ENCODE data around the gene NRK.
"Not testable (repeated sequence)": the region's sequence is repeated elsewhere in the genome, so short reads cannot be mapped to it uniquely, and the experiment has no call there.

NRK gene

GRCh38 chrX:105822138-105823091 lies at the start of gene NRK:
NRK (plus strand) TSS chrX:105822539; CDS start chrX:105822846, 307 bp downstream.
- DNase-seq (ENCODE audit: extremely low read depth in 1 of 2, low read depth in 1 of 2): no peak

- DNase-seq (ENCODE audit: extremely low read depth in 1 of 2, low read depth in 1 of 2): no peak
These were observed 48.5 kb upstream of the NRK start for GRCh38 chrX:105773801-105774200.

GRCh38 chrX:105775679-105776078 lies 46.7 kb upstream of the NRK start:
- no peak for DNase-seq (ENCODE audit: extremely low read depth in 1 of 2, low read depth in 1 of 2)

- DNase-seq (ENCODE audit: extremely low read depth in 1 of 2, low read depth in 1 of 2): no peak
These were observed 40.5 kb upstream of the NRK start for GRCh38 chrX:105781804-105782203.

- not testable (repeated sequence) for DNase-seq (ENCODE audit: extremely low read depth in 1 of 2, low read depth in 1 of 2)
These were observed 25.5 kb upstream of the NRK start for GRCh38 chrX:105796877-105797276.

- no peak for DNase-seq (ENCODE audit: extremely low read depth in 1 of 2, low read depth in 1 of 2)
These were observed 18.4 kb upstream of the NRK start for GRCh38 chrX:105803891-105804290.

- DNase-seq (ENCODE audit: extremely low read depth in 1 of 2, low read depth in 1 of 2): not testable (repeated sequence)
These were observed 16.7 kb upstream of the NRK start for GRCh38 chrX:105805655-105806054.

GRCh38 chrX:105816517-105816916 lies 5.8 kb upstream of the NRK start:
- DNase-seq (ENCODE audit: extremely low read depth in 1 of 2, low read depth in 1 of 2): no peak

- DNase-seq (ENCODE audit: extremely low read depth in 1 of 2, low read depth in 1 of 2): no peak
These were observed 2.1 kb upstream of the NRK start for GRCh38 chrX:105820247-105820646.

- DNase-seq (ENCODE audit: extremely low read depth in 1 of 2, low read depth in 1 of 2): no peak
These were observed 743 bp upstream of the NRK start for GRCh38 chrX:105821471-105822121.

- DNase-seq (ENCODE audit: extremely low read depth in 1 of 2, low read depth in 1 of 2): no peak
These were observed 735 bp downstream of the NRK start for GRCh38 chrX:105823092-105823455.

- DNase-seq (ENCODE audit: extremely low read depth in 1 of 2, low read depth in 1 of 2): no peak
These were observed 6.7 kb downstream of the NRK start for GRCh38 chrX:105829011-105829410.

- DNase-seq (ENCODE audit: extremely low read depth in 1 of 2, low read depth in 1 of 2): no peak
These were observed 14.9 kb downstream of the NRK start for GRCh38 chrX:105837232-105837631.

GRCh38 chrX:105845631-105846030 lies 23.3 kb downstream of the NRK start:
- no peak for DNase-seq (ENCODE audit: extremely low read depth in 1 of 2, low read depth in 1 of 2)

- not testable (repeated sequence) for DNase-seq (ENCODE audit: extremely low read depth in 1 of 2, low read depth in 1 of 2)
These were observed 27.8 kb downstream of the NRK start for GRCh38 chrX:105850100-105850499.

- no peak for DNase-seq (ENCODE audit: extremely low read depth in 1 of 2, low read depth in 1 of 2)
These were observed 43.4 kb downstream of the NRK start for GRCh38 chrX:105865709-105866108.

- no peak for DNase-seq (ENCODE audit: extremely low read depth in 1 of 2, low read depth in 1 of 2)
These were observed 47.4 kb downstream of the NRK start for GRCh38 chrX:105869701-105870100.

GRCh38 chrX:105870445-105870844 lies 48.1 kb downstream of the NRK start:
- no peak for DNase-seq (ENCODE audit: extremely low read depth in 1 of 2, low read depth in 1 of 2)

- DNase-seq (ENCODE audit: extremely low read depth in 1 of 2, low read depth in 1 of 2): no peak
These were observed 50.6 kb downstream of the NRK start for GRCh38 chrX:105872941-105873340.

- DNase-seq (ENCODE audit: extremely low read depth in 1 of 2, low read depth in 1 of 2): no peak
These were observed 52.5 kb downstream of the NRK start for GRCh38 chrX:105874790-105875189.

- DNase-seq (ENCODE audit: extremely low read depth in 1 of 2, low read depth in 1 of 2): no peak
These were observed 54.3 kb downstream of the NRK start for GRCh38 chrX:105876658-105877057.

GRCh38 chrX:105880491-105880890 lies 58.2 kb downstream of the NRK start:
- DNase-seq (ENCODE audit: extremely low read depth in 1 of 2, low read depth in 1 of 2): no peak

All from activated CD8-positive, alpha-beta memory T cell treated with anti-CD3 and anti-CD28 coated beads for 1 hour (primary cell).